Occipital lobe (tissue), 3 donors: Measurements from ENCODE around the gene TMEM14A. TPM values are rescaled to one million over a fixed set of nuclear protein-coding genes. Genes with fewer than 3 reads are reported as not detected.

Source experiments
- DNase-seq: peaks from one replicate; lab custom pipeline; 2025; lab: John Stamatoyannopoulos, UW
- small RNA-seq: library from RNA; depleted of rRNA; stranded (forward); fragments of <200 nt; gene quantifications from one replicate; pipeline ENCODE3, GENCODE V24; 2014
- total RNA-seq: library from RNA; depleted of rRNA; stranded (reverse); fragments of >200 nt; gene quantifications from one replicate; pipeline ENCODE4 v1.2.3, GENCODE V29; 2014

The TMEM14A gene
- total RNA-seq, 1 donor from 2014 or later = 104 TPM

GRCh38 chr6:52734072-52734471 is 63.2 kb downstream of the TMEM14A start:
- DNase-seq = no peak

GRCh38 chr6:52735071-52735470 is 64.2 kb downstream of the TMEM14A start:
- DNase-seq = no peak

GRCh38 chr6:52736145-52736544 is 65.2 kb downstream of the TMEM14A start:
- no peak for DNase-seq

Small RNA genes within 50 kb of the gene (small RNA-seq; reads per million reads assigned to genes)
- gene AL109918.2 = not detected

Other genes with a start within 250 kb of the TMEM14A start
- gene TRAM2, start 94.1 kb upstream of the TMEM14A start, total RNA-seq = 1.6 TPM
- not detected for gene GSTA2, start 92.4 kb downstream of the TMEM14A start, total RNA-seq
- 0.31 TPM for gene GSTA1, start 132.7 kb downstream of the TMEM14A start, total RNA-seq
- not detected for gene GSTA5, start 169.7 kb downstream of the TMEM14A start, total RNA-seq
- not detected for gene GSTA3, start 238.6 kb downstream of the TMEM14A start, total RNA-seq